ACC112 (cell line): ENCODE data around the gene SEM1.
"Not testable (repeated sequence)": the region's sequence is repeated elsewhere in the genome, so short reads cannot be mapped to it uniquely, and the experiment has no call there.

Experiments
- H2AFZ ChIP-seq: fragments of 200-600 bp; sonication (generic); one replicate; pipeline ENCODE4 v1.6.0; 2017; ENCODE audit warnings: antibody characterized with exemption, low read length; ENCODE audit not compliant: unreplicated experiment
- H3K27ac ChIP-seq: fragments of 200-600 bp; sonication (generic); 2 replicates; pipeline ENCODE4 v1.5.1; 2014; ENCODE audit warnings: low read depth, mild to moderate bottlenecking, antibody characterized with exemption, low read length, moderate library complexity
- H3K27me3 ChIP-seq: fragments of 200-600 bp; sonication (generic); 2 replicates; pipeline ENCODE4 v1.6.1; 2014; ENCODE audit warnings: mild to moderate bottlenecking, antibody characterized with exemption, low read length, moderate library complexity, mixed read lengths; ENCODE audit not compliant: insufficient read depth
- H3K36me3 ChIP-seq: fragments of 200-600 bp; sonication (generic); 2 replicates; pipeline ENCODE4 v1.6.1; 2016; ENCODE audit warnings: mild to moderate bottlenecking, antibody characterized with exemption, low read length, moderate library complexity, mixed read lengths; ENCODE audit not compliant: insufficient read depth
- H3K4me1 ChIP-seq: fragments of 200-600 bp; sonication (generic); one replicate; pipeline ENCODE4 v1.6.1; 2016; ENCODE audit warnings: low read length, mixed read lengths; ENCODE audit not compliant: insufficient read depth, unreplicated experiment, control insufficient read depth
- H3K4me3 ChIP-seq: fragments of 200-600 bp; sonication (generic); 2 replicates; pipeline ENCODE4 v1.5.1; 2014; ENCODE audit warnings: mild to moderate bottlenecking, low read depth, low read length
- H3K79me2 ChIP-seq: fragments of 200-600 bp; sonication (generic); one replicate; pipeline ENCODE4 v1.6.0; 2016; ENCODE audit warnings: low read length; ENCODE audit not compliant: control insufficient read depth, unreplicated experiment, insufficient read depth

Gene SEM1

DNA sequence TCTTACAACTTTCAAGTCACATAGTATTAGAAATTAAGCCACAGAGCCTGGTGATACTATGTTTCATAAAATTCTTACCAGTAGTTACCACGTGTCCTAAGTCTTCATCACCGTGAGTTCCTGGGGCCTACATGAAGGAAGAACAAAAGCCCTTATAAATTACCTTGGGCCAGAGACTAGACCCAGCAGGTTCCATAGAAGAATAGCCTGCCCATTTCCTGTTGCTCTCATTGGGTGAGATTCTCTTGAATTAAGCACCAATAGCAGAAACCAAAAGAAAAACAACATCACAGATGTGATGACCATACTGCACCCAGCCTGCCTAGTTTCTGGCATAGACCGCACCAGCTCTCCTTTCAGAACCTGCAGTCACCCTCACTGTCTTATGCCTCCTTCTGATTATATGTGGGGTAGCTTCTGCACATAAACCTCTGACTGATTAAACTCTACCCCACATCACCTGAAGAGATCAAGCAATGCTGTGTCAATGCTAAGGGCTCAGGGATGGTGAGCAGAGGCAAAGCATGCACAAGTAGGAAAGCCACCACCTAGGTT lies 18.0 kb upstream of the SEM1 start:
- H3K36me3 ChIP-seq: no peaks in the 10 kb centered on the region
- no peak overlapping the region for H2AFZ ChIP-seq
- no peaks in the 10 kb centered on the region for H3K4me1 ChIP-seq
- H3K27me3 ChIP-seq: no peaks in the 10 kb centered on the region
- no peak overlapping the region for H3K4me3 ChIP-seq
- no peak overlapping the region for H3K27ac ChIP-seq
- H3K79me2 ChIP-seq: no peaks in the 10 kb centered on the region

DNA sequence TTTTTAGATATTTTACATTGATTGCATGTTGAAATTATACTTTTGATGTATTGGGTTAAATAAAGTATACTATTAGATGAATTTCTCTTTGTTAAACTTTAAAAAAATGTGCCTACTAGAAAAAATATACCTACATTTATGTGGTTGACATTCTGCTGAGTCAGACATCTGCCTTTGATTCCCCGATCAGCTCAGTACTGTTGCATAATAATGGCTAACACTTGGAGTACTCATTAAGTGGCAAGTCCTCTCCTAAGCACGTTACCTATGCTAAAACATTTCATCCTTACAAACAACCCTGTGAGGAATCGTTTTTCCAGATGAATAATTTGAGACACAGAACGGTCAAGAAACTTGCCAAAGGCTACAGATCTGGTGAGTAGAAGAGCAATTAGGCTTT lies 14.0 kb upstream of the SEM1 start:
- H3K79me2 ChIP-seq: no peaks in the 10 kb centered on the region
- H2AFZ ChIP-seq: no peak overlapping the region
- no peaks in the 10 kb centered on the region for H3K4me1 ChIP-seq
- H3K4me3 ChIP-seq: no peak overlapping the region
- no peaks in the 10 kb centered on the region for H3K27me3 ChIP-seq
- H3K27ac ChIP-seq: no peak overlapping the region
- no peaks in the 10 kb centered on the region for H3K36me3 ChIP-seq

DNA sequence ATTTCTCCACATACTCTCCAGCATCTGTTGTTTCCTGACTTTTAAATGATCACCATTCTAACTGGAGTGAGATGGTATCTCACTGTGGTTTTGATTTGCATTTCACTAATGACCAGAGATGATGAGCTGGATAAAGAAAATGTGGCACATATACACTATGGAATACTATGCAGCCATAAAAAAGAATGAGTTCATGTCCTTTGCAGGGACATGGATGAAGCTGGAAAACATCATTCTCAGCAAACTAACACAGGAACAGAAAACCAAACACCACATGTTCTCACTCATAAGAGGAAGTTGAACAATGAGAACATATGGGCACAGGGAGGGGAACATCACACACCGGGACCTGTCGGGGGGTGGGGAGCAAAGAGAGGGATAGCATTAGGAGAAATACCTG lies 13.3 kb upstream of the SEM1 start:
- not testable (repeated sequence) for H3K36me3 ChIP-seq, H3K4me1 ChIP-seq, H2AFZ ChIP-seq, H3K27me3 ChIP-seq, H3K27ac ChIP-seq, H3K79me2 ChIP-seq, H3K4me3 ChIP-seq

DNA sequence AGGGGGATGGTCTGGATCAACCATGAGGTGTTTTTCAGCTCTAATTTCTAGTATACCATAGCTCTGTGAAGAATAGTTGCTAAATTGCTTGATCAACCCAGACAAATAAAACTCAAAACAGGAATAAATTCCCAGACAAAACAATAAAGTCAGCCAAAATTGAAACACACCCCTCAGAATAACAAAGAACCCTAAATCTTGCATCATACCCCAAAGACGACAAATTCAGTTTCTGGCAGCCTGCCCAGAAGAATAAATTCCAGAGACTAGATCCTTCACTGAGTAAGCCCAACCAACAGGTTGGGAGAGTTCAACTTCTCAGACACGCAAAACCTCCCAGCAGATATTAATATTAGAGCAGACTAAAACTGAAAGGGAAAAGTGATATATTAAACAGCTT lies 11.2 kb upstream of the SEM1 start:
- Histone ChIP-seq H3K4me3 (no peak overlapping the region), H3K27ac (no peak overlapping the region), H3K27me3 (peaks cover 18% of the 10 kb centered on the region), H2AFZ (no peak overlapping the region), H3K4me1 (no peaks in the 10 kb centered on the region), H3K36me3 (no peaks in the 10 kb centered on the region), H3K79me2 (no peaks in the 10 kb centered on the region)

DNA sequence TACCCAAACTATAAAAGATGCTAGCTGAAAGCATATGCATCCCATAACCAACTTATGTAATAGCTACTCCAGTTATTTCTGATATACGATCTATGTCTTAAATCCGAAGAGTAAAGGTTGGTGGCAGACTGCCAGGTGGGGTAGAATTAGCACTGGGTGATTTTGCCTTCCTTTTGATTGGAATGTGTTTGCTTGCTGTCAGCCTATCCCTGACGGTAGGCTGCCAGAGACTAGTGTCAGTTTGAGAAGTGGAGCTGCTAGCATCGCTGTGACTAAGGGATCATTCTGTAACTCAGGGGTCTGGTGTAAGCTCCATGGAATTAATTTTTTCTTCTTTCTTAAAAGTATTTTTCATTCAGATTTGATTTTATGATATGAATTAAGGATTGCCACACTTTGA lies 9.5 kb upstream of the SEM1 start:
- peaks cover 24% of the 10 kb centered on the region for H3K27me3 ChIP-seq
- no peak overlapping the region for H3K4me3 ChIP-seq
- H2AFZ ChIP-seq: no peak overlapping the region
- H3K79me2 ChIP-seq: no peaks in the 10 kb centered on the region
- no peaks in the 10 kb centered on the region for H3K4me1 ChIP-seq
- no peak overlapping the region for H3K27ac ChIP-seq
- H3K36me3 ChIP-seq: no peaks in the 10 kb centered on the region

DNA sequence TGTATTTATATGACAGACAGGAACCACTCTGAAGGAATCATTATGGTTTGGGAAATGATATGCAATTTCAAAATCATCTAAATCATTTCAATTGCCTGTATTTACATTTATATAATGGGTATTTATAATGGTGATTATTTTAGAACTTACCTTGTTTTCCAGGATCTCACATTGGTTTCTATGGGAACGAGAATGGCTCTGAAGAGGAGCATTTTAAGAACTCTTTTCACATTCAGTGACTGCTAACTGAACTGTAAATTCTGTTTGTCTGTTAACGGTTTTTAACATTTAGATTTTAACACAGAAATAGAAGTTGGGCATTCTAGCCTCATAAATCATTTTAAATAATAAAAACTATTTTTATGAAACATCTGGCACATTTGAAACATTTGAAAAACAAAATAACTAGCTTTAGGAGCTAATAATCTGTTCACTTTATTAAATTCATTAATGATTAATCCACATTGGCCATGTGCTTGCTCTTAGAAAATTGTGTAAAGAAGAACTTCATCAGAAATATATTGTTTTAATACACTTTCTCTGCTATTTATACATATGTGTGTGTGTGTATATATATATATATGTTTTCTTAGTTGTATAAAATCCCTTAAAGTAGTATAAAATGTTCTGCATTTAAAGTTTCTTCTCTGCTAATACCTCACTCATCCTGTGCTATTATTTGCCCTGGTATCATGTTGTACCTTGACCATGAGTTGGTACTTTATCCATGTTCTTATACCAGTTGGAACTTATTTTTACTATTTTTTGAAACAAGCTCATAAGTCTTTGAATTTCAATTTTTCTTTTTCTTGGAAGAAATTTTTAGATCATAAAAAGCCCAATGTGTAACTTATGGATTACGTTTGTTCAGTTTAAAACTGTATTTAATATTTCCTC lies 8.7 kb upstream of the SEM1 start:
- H3K36me3 ChIP-seq: no peaks in the 10 kb centered on the region
- H3K27ac ChIP-seq: no peak overlapping the region
- H3K79me2 ChIP-seq: no peaks in the 10 kb centered on the region
- peaks cover 24% of the 10 kb centered on the region for H3K27me3 ChIP-seq
- H3K4me3 ChIP-seq: no peak overlapping the region
- no peaks in the 10 kb centered on the region for H3K4me1 ChIP-seq
- no peak overlapping the region for H2AFZ ChIP-seq

DNA sequence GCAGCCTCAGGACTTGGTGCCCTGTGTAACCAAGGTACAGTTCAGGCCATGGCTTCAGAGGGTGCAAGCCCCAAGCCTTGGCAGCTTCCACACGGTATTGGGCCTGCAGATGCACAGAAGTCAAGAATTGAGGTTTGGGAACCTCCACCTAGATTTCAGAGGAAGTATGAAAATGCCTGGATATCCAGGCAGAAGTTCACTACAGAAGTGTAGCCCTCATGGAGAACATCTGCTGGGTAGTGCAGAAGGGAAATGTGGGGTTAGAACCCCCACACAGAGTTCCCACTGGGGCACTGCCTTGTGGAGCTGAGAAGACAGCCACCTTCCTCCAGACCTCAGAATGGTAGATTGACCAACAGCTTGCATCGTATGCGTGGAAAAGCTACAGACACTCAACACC lies 3.4 kb upstream of the SEM1 start:
- H3K27ac ChIP-seq: no peak overlapping the region
- peaks cover 8% of the 10 kb centered on the region for H3K4me1 ChIP-seq
- H2AFZ ChIP-seq: no peak overlapping the region
- no peak overlapping the region for H3K4me3 ChIP-seq
- H3K27me3 ChIP-seq: peaks cover 24% of the 10 kb centered on the region
- no peaks in the 10 kb centered on the region for H3K36me3 ChIP-seq
- peaks cover 16% of the 10 kb centered on the region for H3K79me2 ChIP-seq

DNA sequence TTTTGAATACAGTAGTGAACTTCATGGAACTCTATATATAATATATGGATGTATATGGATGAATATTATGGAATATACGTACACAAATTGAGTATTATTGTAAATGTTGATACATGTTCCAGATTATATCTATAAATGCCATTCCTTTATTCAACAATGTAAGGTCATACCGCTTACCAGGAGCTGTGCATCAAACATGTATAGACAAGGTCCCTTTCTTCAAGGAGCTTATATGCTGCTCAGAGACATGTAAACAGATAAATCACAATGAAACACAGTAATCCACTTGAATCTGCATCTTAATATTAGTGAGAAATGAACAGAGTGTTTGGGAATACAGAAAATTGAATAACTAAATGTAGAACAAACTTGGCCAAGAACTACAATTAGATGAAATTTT lies 898 bp upstream of the SEM1 start:
- H2AFZ ChIP-seq: peak overlapping the region; percentile 100
- no peak overlapping the region for H3K4me3 ChIP-seq
- H3K27ac ChIP-seq: no peak overlapping the region

DNA sequence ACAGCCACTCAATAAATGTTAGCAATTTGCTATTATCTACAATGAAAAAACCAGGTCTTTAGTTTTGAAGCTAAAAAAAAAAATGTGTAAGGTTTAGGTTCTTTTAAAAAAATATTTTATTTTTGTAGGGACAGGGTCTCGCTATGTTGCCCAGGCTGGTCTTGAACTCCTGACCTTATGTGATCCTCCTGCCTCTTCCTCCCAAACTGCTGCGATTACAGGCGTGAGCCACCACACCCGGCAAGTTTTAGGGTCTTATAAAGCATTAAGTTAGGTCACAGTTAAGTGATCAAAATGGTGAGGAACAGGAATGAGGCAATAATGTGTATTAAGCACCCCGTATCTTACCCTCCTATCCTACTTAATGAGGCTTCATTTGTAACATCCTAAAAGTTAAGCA lies 774 bp downstream of the SEM1 start:
- Histone ChIP-seq H3K4me3 (peak overlapping the region; percentile 96), H3K79me2 (peaks cover 52% of the 10 kb centered on the region), H3K36me3 (peaks cover 10% of the 10 kb centered on the region; the same call in 1 of the 2 replicates), H3K4me1 (peaks cover 20% of the 10 kb centered on the region), H3K27ac (peak overlapping the region; percentile 90), H3K27me3 (no peaks in the 10 kb centered on the region), H2AFZ (peak overlapping the region; percentile 93)

More for the DNA sequence above, 898 bp upstream of the SEM1 start:
- H3K36me3 ChIP-seq: peaks cover 10% of the 10 kb centered on the region; the same call in 1 of the 2 replicates
- peaks cover 3% of the 10 kb centered on the region; the same call in 1 of the 2 replicates for H3K27me3 ChIP-seq
- H3K79me2 ChIP-seq: peaks cover 37% of the 10 kb centered on the region
- peaks cover 20% of the 10 kb centered on the region for H3K4me1 ChIP-seq

DNA sequence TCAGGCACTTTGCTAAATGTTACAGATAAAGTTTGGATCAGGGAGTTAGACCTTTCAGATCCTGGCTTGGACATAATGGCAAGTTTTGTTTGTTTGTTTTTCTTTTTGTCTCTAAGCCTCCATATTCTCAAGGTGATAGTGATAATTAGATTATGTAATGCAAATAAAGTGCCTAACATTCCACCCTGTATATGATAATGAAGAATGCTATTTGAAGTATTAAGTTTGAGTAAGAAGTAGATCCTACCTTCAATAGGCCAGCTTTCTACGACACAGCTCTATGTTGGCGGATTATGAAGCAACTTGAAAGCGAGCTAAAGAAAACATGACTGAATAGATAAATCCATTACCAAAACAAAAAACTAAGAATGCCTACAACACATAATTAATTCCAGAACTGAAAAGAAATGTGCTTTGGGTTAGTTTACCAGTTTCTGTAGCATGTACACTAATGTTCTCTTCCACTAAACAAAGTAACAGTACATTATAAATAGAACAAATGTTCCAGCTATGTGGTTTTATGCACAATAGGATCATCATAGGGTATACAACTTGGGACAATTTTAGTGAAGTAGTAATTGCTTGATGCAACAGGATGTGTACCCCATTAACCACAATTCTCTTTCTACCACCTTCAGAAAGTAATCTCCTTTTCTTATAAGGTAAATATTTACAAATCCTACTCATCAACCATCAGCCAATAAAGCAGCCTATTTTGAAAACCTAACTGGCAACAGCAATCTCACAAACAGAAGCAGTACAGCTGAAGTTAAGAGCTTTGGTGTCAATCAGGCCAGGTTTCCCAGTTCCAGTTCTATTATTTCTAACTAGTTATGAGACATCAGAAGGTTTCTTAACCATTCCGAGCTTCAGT lies 1.5 kb downstream of the SEM1 start:
- H3K27ac ChIP-seq: no peak overlapping the region
- H3K27me3 ChIP-seq: no peaks in the 10 kb centered on the region
- peaks cover 10% of the 10 kb centered on the region; the same call in 1 of the 2 replicates for H3K36me3 ChIP-seq
- H3K4me1 ChIP-seq: peaks cover 20% of the 10 kb centered on the region
- H3K4me3 ChIP-seq: peak overlapping the region; percentile 96
- peaks cover 58% of the 10 kb centered on the region for H3K79me2 ChIP-seq
- H2AFZ ChIP-seq: no peak overlapping the region
